GM21360 (cell line): ENCODE measurements around the gene FAM170B.

Experiments used
- ATAC-seq: cut with Tn5 transposase; IDR thresholded peaks from one replicate; pipeline ENCODE4 v1.9.1; 2021; ENCODE audit warnings: mild to moderate bottlenecking, moderate library complexity; ENCODE audit not compliant: unreplicated experiment

Gene FAM170B

GRCh38 chr10:49107887-49108267 lies 25.9 kb downstream of the FAM170B start:
- ATAC-seq: no peak

GRCh38 chr10:49107111-49107886 lies 26.5 kb downstream of the FAM170B start:
- no peak for ATAC-seq

GRCh38 chr10:49106451-49106850 lies 27.4 kb downstream of the FAM170B start:
- no peak for ATAC-seq

DNA sequence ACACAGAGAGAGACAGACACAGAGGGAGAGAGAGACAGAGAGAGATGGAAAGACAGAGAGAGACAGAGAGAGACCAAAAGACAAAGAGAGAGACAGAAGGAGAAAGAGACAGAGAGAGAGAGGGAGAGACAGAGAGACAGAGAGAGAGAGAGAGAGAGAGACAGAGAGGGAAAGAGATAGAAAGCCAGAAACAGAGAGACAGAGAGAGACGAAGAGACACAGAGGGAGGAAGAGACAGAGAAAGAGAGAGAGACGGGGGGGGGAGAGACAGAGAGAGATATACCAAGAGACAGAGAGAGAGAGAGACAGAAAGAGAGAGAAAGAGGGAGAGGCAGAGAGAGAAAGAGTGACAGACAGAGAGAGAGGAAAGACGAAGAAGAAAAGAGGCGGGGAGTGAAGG lies 28.7 kb downstream of the FAM170B start:
- ATAC-seq: no peak

GRCh38 chr10:49104323-49104722 lies 29.5 kb downstream of the FAM170B start:
- no peak for ATAC-seq

DNA sequence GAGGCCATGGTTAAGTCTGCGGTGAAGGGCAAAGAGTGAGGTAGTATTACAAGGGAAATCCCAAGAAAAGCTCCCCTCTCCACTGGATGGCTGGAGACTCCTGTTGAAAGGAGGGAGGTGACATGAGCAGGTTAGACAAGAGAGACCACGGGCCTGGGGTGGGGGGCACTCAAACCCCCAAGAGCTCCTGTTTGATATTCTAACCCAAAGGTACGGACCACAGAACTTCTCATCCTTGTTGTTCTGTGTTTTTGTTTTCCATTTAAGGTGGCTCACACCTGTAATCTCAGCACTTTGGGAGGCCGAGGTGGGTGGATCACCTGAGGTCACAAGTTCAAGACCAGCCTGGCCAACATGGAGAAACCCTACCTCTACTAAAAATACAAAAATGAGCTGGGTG lies 30.1 kb downstream of the FAM170B start:
- no peak for ATAC-seq

DNA sequence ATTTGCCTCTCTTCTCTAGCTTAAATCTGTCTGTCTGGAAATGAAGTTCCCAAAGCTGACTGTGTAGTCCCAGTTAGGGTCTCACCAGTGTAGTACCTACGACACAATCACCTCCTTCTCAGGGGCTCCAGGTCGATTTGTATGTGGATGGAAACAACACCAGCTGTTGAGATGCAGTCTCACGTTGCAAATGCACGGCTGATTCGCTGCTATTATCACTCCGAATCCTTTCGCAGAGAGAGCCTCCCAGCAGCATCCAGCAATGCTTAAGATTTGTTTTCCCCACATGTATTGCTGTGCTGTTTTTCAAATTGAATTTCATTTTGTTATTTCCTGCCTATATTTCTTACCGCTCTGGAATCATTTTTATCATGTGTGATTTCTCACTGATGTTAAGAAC lies 34.8 kb downstream of the FAM170B start:
- no peak for ATAC-seq

GRCh38 chr10:49096890-49097445 lies 36.9 kb downstream of the FAM170B start:
- ATAC-seq: no peak

GRCh38 chr10:49094646-49095045 lies 39.2 kb downstream of the FAM170B start:
- no peak for ATAC-seq

DNA sequence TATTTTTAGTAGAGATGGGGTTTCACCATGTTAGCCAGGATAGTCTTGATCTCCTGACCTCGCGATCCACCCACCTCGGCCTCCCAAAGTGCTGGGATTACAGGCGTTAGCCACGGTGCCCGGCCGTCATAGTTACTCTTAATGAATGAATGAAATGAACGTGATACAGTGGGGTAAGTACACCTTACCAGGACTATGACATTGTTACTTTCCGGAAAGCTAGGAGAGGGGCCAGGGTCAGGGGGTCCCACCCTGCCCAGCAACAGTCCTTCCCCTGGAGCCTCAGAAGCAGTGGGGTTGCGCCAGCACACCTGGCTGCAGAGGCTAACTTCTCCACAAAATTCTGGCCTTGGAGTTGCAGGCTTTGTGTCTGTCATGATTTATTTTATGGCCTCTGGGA lies 39.9 kb downstream of the FAM170B start:
- ATAC-seq: no peak

- ATAC-seq: no peak
Observed at GRCh38 chr10:49092477-49092876, 41.3 kb downstream of the FAM170B start.

- no peak for ATAC-seq
Observed at GRCh38 chr10:49091450-49092210, 42.2 kb downstream of the FAM170B start.

- no peak for ATAC-seq
Observed at GRCh38 chr10:49090696-49091380, 43.0 kb downstream of the FAM170B start.

GRCh38 chr10:49090189-49090575 lies 43.6 kb downstream of the FAM170B start:
- no peak for ATAC-seq

DNA sequence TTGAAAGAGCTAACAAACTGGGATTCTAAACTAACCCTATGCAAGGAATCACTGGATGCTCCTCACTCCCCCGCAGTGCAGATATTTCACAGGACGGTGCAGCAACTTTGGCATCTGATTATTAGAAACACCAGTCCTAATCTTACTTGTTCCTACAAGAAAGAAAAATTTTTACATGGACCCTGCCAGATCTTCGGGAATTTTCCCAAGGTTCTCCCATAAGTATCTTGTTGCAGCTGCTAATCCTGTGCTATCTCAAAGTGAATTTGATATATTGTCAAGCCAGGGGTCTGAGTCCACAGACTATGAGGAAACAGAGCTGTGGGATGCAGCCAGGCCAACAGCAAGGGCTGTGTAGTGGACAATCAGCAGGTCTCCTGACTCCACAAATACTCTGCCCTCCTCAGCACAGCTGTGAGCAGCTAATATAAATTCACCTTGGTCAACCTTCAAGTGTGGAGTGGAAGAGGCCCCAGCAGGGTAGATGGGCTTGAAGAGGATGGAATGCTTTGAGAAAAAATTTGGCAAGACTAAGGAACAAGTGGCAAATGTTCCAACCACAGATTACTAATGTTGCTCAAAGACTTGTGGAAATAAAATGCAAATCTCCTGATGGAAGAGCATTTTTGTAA lies 44.1 kb downstream of the FAM170B start:
- no peak for ATAC-seq

- no peak for ATAC-seq
Observed at GRCh38 chr10:49089152-49089551, 44.7 kb downstream of the FAM170B start.

- no peak for ATAC-seq
Observed at GRCh38 chr10:49086889-49087288, 46.9 kb downstream of the FAM170B start.

GRCh38 chr10:49083261-49083660 lies 50.6 kb downstream of the FAM170B start:
- no peak for ATAC-seq

DNA sequence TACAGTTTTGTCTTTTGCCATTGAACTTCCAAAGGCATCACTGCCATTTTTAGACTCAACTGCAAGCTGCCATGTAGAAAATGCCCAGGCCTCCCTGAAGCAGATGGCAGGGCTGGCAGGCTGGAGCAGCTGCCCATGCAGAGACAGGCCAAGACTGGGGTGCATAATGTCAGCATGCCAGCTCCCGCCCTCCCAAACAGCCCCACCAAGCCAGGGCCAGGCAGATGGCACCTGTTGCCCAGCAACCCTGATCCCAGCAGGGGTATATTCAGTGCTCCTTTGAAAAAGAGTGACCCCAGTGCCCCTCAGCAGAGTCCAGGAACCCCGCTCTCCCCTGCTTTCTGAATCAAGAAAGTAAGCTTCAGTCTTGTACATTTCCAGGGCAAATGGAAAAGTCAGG lies 51.1 kb downstream of the FAM170B start:
- ATAC-seq: no peak

DNA sequence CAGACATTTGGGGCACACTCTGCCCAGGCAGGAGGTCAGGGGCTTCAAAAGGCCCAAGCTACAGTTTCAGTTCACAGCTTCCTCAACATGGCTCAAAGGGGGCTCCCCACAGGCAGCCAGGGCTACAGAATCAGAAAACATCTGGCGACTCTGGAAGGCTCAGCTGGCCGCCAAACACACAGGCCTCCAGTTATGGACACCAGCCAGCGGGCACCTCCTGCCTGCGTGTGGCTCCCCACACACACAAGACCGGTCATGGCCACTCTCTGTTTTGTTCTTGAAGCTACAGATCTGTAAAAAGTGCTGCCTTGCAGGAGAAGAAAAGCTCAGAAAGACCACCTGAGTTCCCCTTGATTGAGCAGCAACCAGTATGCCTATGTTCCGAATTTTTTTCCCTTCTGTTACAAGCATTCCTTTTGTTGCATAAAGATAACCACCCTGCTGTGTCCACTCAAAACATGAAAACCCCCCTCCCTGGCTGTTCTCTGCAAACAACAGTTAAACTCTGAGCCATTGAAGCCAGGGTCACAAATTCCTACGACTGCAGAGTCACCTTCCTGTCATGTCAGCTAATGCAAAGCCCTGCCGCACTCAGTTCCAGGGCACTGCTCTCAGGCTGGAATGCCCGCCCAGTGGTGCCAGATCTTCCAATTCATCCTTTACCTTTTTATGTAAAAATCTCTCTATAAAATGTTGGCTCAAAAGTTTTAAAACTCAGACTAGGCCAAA lies 52.1 kb downstream of the FAM170B start:
- no peak for ATAC-seq
